H9 (cell line): Measurements from ENCODE around the gene GHR. TPM values are rescaled to one million over a fixed set of nuclear protein-coding genes. Genes with fewer than 3 reads are reported as not detected.

Experiments
- DNase-seq: peaks from one replicate; pipeline ENCODE4 v3.0.0-alpha.2; 2017
- H2AFZ ChIP-seq: one replicate; pipeline ENCODE4 v1.6.1; 2013; ENCODE audit warnings: mild to moderate bottlenecking, low read length, control low read depth, moderate library complexity
- H2AK5ac ChIP-seq: 2 replicates; pipeline ENCODE4 v1.6.1; 2013; ENCODE audit warnings: low read length, control low read depth, mixed read lengths; ENCODE audit not compliant: insufficient read length
- H2BK120ac ChIP-seq: one replicate; pipeline ENCODE4 v1.6.1; 2013; ENCODE audit warnings: low read depth, mild to moderate bottlenecking, low read length, control low read depth, inconsistent platforms; ENCODE audit not compliant: poor library complexity, severe bottlenecking
- H2BK12ac ChIP-seq: 2 replicates; pipeline ENCODE4 v1.6.1; 2013; ENCODE audit warnings: low read length, control low read depth, mixed read lengths, low read depth; ENCODE audit not compliant: insufficient read length
- H2BK15ac ChIP-seq: 2 replicates; pipeline ENCODE4 v1.6.1; 2013; ENCODE audit warnings: low read depth, low read length, control low read depth
- H2BK20ac ChIP-seq: one replicate; pipeline ENCODE4 v1.6.1; 2013; ENCODE audit warnings: low read depth, mild to moderate bottlenecking, low read length, control low read depth, inconsistent platforms; ENCODE audit not compliant: poor library complexity, severe bottlenecking
- H2BK5ac ChIP-seq: 2 replicates; pipeline ENCODE4 v1.6.1; 2013; ENCODE audit warnings: low read length, control low read depth, mixed read lengths; ENCODE audit not compliant: insufficient read length
- H3K14ac ChIP-seq: 2 replicates; pipeline ENCODE4 v1.6.1; 2013; ENCODE audit warnings: low read length, control low read depth; ENCODE audit not compliant: insufficient read depth
- H3K18ac ChIP-seq: 2 replicates; pipeline ENCODE4 v1.6.1; 2013; ENCODE audit warnings: low read depth, mild to moderate bottlenecking, mixed read lengths, low read length, control low read depth; ENCODE audit not compliant: insufficient read length
- H3K23ac ChIP-seq: 2 replicates; pipeline ENCODE4 v1.6.1; 2013; ENCODE audit warnings: low read length, control low read depth, mixed read lengths, low read depth; ENCODE audit not compliant: insufficient read length
- H3K23me2 ChIP-seq: 2 replicates; pipeline ENCODE4 v1.6.1; 2013; ENCODE audit warnings: low read depth, mild to moderate bottlenecking, mixed read lengths, low read length, control low read depth; ENCODE audit not compliant: insufficient read length, poor library complexity, severe bottlenecking
- H3K27ac ChIP-seq: 2 replicates; pipeline ENCODE4 v1.5.1; 2013; ENCODE audit warnings: low read length, control low read depth, mixed read lengths, low read depth; ENCODE audit not compliant: insufficient read length
- H3K27me3 ChIP-seq: 2 replicates; pipeline ENCODE4 v1.6.1; 2013; ENCODE audit warnings: low read length, control low read depth, inconsistent platforms; ENCODE audit not compliant: insufficient read depth
- H3K4ac ChIP-seq: 2 replicates; pipeline ENCODE4 v1.6.1; 2013; ENCODE audit warnings: low read depth, mild to moderate bottlenecking, control low read depth, inconsistent platforms, low read length, moderate library complexity
- H3K4me1 ChIP-seq: 2 replicates; pipeline ENCODE4 v1.6.1; 2013; ENCODE audit warnings: low read length, control low read depth, inconsistent platforms; ENCODE audit not compliant: insufficient read depth
- H3K4me2 ChIP-seq: 2 replicates; pipeline ENCODE4 v1.6.1; 2013; ENCODE audit warnings: low read length, control low read depth, mixed read lengths; ENCODE audit not compliant: insufficient read length, insufficient read depth
- H3K56ac ChIP-seq: 2 replicates; pipeline ENCODE4 v1.6.1; 2013; ENCODE audit warnings: low read depth, mild to moderate bottlenecking, mixed read lengths, low read length, control low read depth; ENCODE audit not compliant: insufficient read length
- H3K79me1 ChIP-seq: 2 replicates; pipeline ENCODE4 v1.6.1; 2013; ENCODE audit warnings: low read depth, mild to moderate bottlenecking, moderate library complexity, low read length, control low read depth, inconsistent platforms; ENCODE audit not compliant: insufficient read depth, poor library complexity, severe bottlenecking
- H3K79me2 ChIP-seq: 2 replicates; pipeline ENCODE4 v1.6.1; 2013; ENCODE audit warnings: low read length, control low read depth, inconsistent platforms; ENCODE audit not compliant: insufficient read depth
- H3K9ac ChIP-seq: 2 replicates; pipeline ENCODE4 v1.6.1; 2013; ENCODE audit warnings: low read length, control low read depth, mixed read lengths; ENCODE audit not compliant: insufficient read length; ENCODE audit errors: extremely low read depth
- H3K9me3 ChIP-seq: one replicate; pipeline ENCODE4 v1.6.1; 2013; ENCODE audit warnings: low read depth, low read length, inconsistent platforms; ENCODE audit not compliant: control insufficient read depth
- H3T11ph ChIP-seq: one replicate; pipeline ENCODE4 v1.6.1; 2013; ENCODE audit warnings: mild to moderate bottlenecking, low read length, control low read depth, inconsistent platforms
- H4K20me1 ChIP-seq: one replicate; pipeline ENCODE4 v1.6.1; 2013; ENCODE audit not compliant: control insufficient read depth, insufficient read length, insufficient read depth
- H4K5ac ChIP-seq: 2 replicates; pipeline ENCODE4 v1.6.1; 2013; ENCODE audit warnings: low read depth, mild to moderate bottlenecking, mixed read lengths, low read length, control low read depth; ENCODE audit not compliant: insufficient read length
- H4K8ac ChIP-seq: replicated peaks from 2 replicates; pipeline ENCODE4 v1.6.1; 2013; ENCODE audit warnings: low read length, control low read depth, mixed read lengths, low read depth; ENCODE audit not compliant: insufficient read length
- H4K91ac ChIP-seq: 2 replicates; pipeline ENCODE4 v1.6.1; 2013; ENCODE audit warnings: low read depth, mild to moderate bottlenecking, moderate library complexity, mixed read lengths, low read length, control low read depth; ENCODE audit not compliant: insufficient read length
- H3K27ac Mint-ChIP-seq, 3 experiments: 2 replicates in 2 of 3; 3 replicates in 1 of 3; pipeline ENCODE4 v1.8.0; 2020 to 2021; ENCODE audit warnings: mixed read lengths in 3 of 3, mild to moderate bottlenecking in 1 of 3, moderate library complexity in 1 of 3
- H3K27me3 Mint-ChIP-seq: 2 replicates; pipeline ENCODE4 v1.8.0; 2021; ENCODE audit warnings: low read depth, mild to moderate bottlenecking, moderate library complexity, mixed read lengths
- H3K36me3 Mint-ChIP-seq, 3 experiments: 2 replicates in 2 of 3; 3 replicates in 1 of 3; pipeline ENCODE4 v1.8.0; 2020 to 2021; ENCODE audit warnings: low read depth in 3 of 3, mixed read lengths in 3 of 3; ENCODE audit not compliant: insufficient read depth in 1 of 3
- H3K4me1 Mint-ChIP-seq, 2 experiments: 2 replicates each; pipeline ENCODE4 v1.8.0; 2020; ENCODE audit warnings: mixed read lengths in 2 of 2
- H3K4me3 Mint-ChIP-seq, 2 experiments: 2 replicates in 1 of 2; 3 replicates in 1 of 2; pipeline ENCODE4 v1.8.0; 2020 to 2021; ENCODE audit warnings: mild to moderate bottlenecking in 2 of 2, mixed read lengths in 2 of 2, moderate library complexity in 1 of 2
- H3K9me3 Mint-ChIP-seq, 2 experiments: 2 replicates in 1 of 2; 3 replicates in 1 of 2; pipeline ENCODE4 v1.8.0; 2020; ENCODE audit warnings: mild to moderate bottlenecking in 2 of 2, mixed read lengths in 2 of 2, moderate library complexity in 1 of 2
- CTCF ChIP-seq: fragments of 200-600 bp; sonication (generic); conservative IDR thresholded peaks from 3 replicates; pipeline ENCODE4 v1.8.0; 2021; ENCODE audit warnings: antibody characterized with exemption, mild to moderate bottlenecking
- WGBS: extraction: QIAGEN DNeasy Blood & Tissue Kit; methylation state at CpG from one replicate; pipeline ENCODE4 v1.1.7; 2013; ENCODE audit warnings: missing lambda C conversion rate, low lambda C conversion rate, mixed read lengths; ENCODE audit not compliant: insufficient read length; ENCODE audit errors: extremely low coverage; 5-methylcytosine and 5-hydroxymethylcytosine counted together
- total RNA-seq: library from RNA; stranded (reverse); gene quantifications from 2 replicates; pipeline ENCODE4 v1.2.1, GENCODE V29; 2021

GHR gene
- total RNA-seq, 1 experiment from 2014 or later = 0.20 TPM

- Mint-ChIP-seq H3K4me1 (peaks cover 37 to 45% of the 10 kb centered on the region in 2 experiments), H3K27ac (no peak overlapping the region), H3K9me3 (no peaks in the 10 kb centered on the region), H3K36me3 (no peaks in the 10 kb centered on the region), H3K27me3 (no peaks in the 10 kb centered on the region), H3K4me3 (no peak overlapping the region)
- Histone ChIP-seq H2AFZ (no peak overlapping the region), H3K9me3 (no peaks in the 10 kb centered on the region), H4K20me1 (no peaks in the 10 kb centered on the region), H2BK15ac (no peak overlapping the region), H3K4me1 (peaks cover 4% of the 10 kb centered on the region; the same call in 1 of the 2 replicates), H3K14ac (no peak overlapping the region), H3K79me2 (no peaks in the 10 kb centered on the region), H2BK20ac (no peak overlapping the region), H3K79me1 (no peaks in the 10 kb centered on the region), H2BK120ac (no peak overlapping the region), H4K91ac (no peak overlapping the region), H3K27ac (no peak overlapping the region), H3K23ac (no peak overlapping the region), H2BK5ac (no peak overlapping the region), H4K5ac (no peak overlapping the region), H3K4me2 (no peak overlapping the region), H3K23me2 (no peaks in the 10 kb centered on the region), H3K56ac (no peak overlapping the region), H3K27me3 (no peaks in the 10 kb centered on the region), H2AK5ac (no peak overlapping the region), H4K8ac (no peak overlapping the region), H3K9ac (no peak overlapping the region), H3K4ac (no peak overlapping the region), H3K18ac (no peak overlapping the region), H3T11ph (no peak overlapping the region), H2BK12ac (no peak overlapping the region)
- no peak for DNase-seq
- no CpG with 5 or more reads among the region's 4 CpGs for WGBS
- no peak for TF ChIP-seq CTCF
These were observed 71.2 kb downstream of the GHR start for GRCh38 chr5:42494414-42494813.
